WTC11 (cell line): ENCODE results near the gene ZNF561. TPM values are rescaled to one million over a fixed set of nuclear protein-coding genes. Genes with fewer than 3 reads are reported as not detected.
A peak's percentile ranks its signal among the peaks of the same experiment; 100 is the strongest.

Source experiments
- ATAC-seq: fragments of 200-7000 bp; cut with Tn5 transposase; 2 replicates; pipeline ENCODE4 v1.10.0; 2021; ENCODE audit warnings: mild to moderate bottlenecking, moderate library complexity
- CTCF ChIA-PET: fragments of 300-600 bp; sonication (Branson Sonifier 250); formaldehyde crosslinking; loops from one replicate; lab custom pipeline; 2021; ENCODE audit warnings: antibody characterized with exemption; lab: Charles Lee
- POLR2A ChIA-PET: fragments of 350-600 bp; sonication (Branson Sonifier 250); formaldehyde crosslinking; loops from one replicate; lab custom pipeline; 2021; ENCODE audit warnings: antibody characterized with exemption; lab: Charles Lee
- DNase-seq: peaks from one replicate; pipeline ENCODE4 v3.0.0; 2021; ENCODE audit warnings: low spot score
- H3K27ac Mint-ChIP-seq: 2 replicates; pipeline ENCODE4 v1.8.0; 2021; ENCODE audit warnings: mixed read lengths
- H3K27me3 Mint-ChIP-seq: 2 replicates; pipeline ENCODE4 v1.8.0; 2021; ENCODE audit warnings: low read depth, mild to moderate bottlenecking, moderate library complexity, mixed read lengths
- H3K36me3 Mint-ChIP-seq: 2 replicates; pipeline ENCODE4 v1.8.0; 2021; ENCODE audit warnings: mixed read lengths
- H3K4me1 Mint-ChIP-seq: 2 replicates; pipeline ENCODE4 v1.8.0; 2022; ENCODE audit warnings: mixed read lengths
- H3K4me3 Mint-ChIP-seq: 2 replicates; pipeline ENCODE4 v1.8.0; 2021; ENCODE audit warnings: mild to moderate bottlenecking, moderate library complexity, mixed read lengths
- H3K9me3 Mint-ChIP-seq: 2 replicates; pipeline ENCODE4 v1.8.0; 2021; ENCODE audit warnings: mixed read lengths
- ATF1 ChIP-seq: sonication (generic); formaldehyde crosslinking; IDR thresholded peaks from 2 replicates; pipeline ENCODE4 v1.8.1; 2023; ENCODE audit warnings: mild to moderate bottlenecking, moderate library complexity, missing genetic modification reagents
- CBFB ChIP-seq: sonication (generic); formaldehyde crosslinking; IDR thresholded peaks from 2 replicates; pipeline ENCODE4 v1.8.1; 2022; ENCODE audit warnings: mild to moderate bottlenecking, low read depth, missing genetic modification reagents
- CREM ChIP-seq: sonication (generic); formaldehyde crosslinking; IDR thresholded peaks from 2 replicates; pipeline ENCODE4 v1.8.1; 2022; ENCODE audit warnings: mild to moderate bottlenecking, missing genetic modification reagents, moderate library complexity
- ESRRA ChIP-seq: sonication (generic); formaldehyde crosslinking; IDR thresholded peaks from 2 replicates; pipeline ENCODE4 v1.8.1; 2022; ENCODE audit warnings: mild to moderate bottlenecking, missing genetic modification reagents, borderline replicate concordance
- GTF2I ChIP-seq: fragments of 250-450 bp; sonication (Bioruptor Pico); conservative IDR thresholded peaks from 2 replicates; pipeline ENCODE4 v1.4.0; 2021; ENCODE audit warnings: mild to moderate bottlenecking
- HMGA2 ChIP-seq: fragments of 250-450 bp; sonication (Bioruptor Pico); IDR thresholded peaks from 2 replicates; pipeline ENCODE4 v1.4.0; 2021; ENCODE audit warnings: mild to moderate bottlenecking, moderate library complexity
- IRF2 ChIP-seq: sonication (generic); formaldehyde crosslinking; IDR thresholded peaks from 2 replicates; pipeline ENCODE4 v1.8.0; 2022; ENCODE audit warnings: low read depth, missing genetic modification reagents, borderline replicate concordance
- KAT7 ChIP-seq: sonication (generic); formaldehyde crosslinking; IDR thresholded peaks from 2 replicates; pipeline ENCODE4 v1.8.1; 2023; ENCODE audit warnings: missing genetic modification reagents, mild to moderate bottlenecking, borderline replicate concordance
- NFATC4 ChIP-seq: fragments of 250-450 bp; sonication (Bioruptor Pico); IDR thresholded peaks from 2 replicates; pipeline ENCODE4 v1.9.0; 2021; ENCODE audit warnings: mild to moderate bottlenecking
- NR1H2 ChIP-seq: sonication (generic); formaldehyde crosslinking; IDR thresholded peaks from 2 replicates; pipeline ENCODE4 v1.9.0; 2021; ENCODE audit warnings: mild to moderate bottlenecking, moderate library complexity, missing genetic modification reagents
- NR3C1 ChIP-seq: sonication (generic); formaldehyde crosslinking; conservative IDR thresholded peaks from 2 replicates; pipeline ENCODE4 v1.8.1; 2023; ENCODE audit warnings: low read depth, mild to moderate bottlenecking, missing genetic modification reagents
- SMAD4 ChIP-seq: sonication (generic); formaldehyde crosslinking; IDR thresholded peaks from 2 replicates; pipeline ENCODE4 v1.8.0; 2022; ENCODE audit warnings: mild to moderate bottlenecking, missing genetic modification reagents
- SP1 ChIP-seq: sonication (generic); formaldehyde crosslinking; conservative IDR thresholded peaks from 2 replicates; pipeline ENCODE4 v1.8.1; 2022; ENCODE audit warnings: missing genetic modification reagents
- TEAD1 ChIP-seq: sonication (generic); formaldehyde crosslinking; IDR thresholded peaks from 2 replicates; pipeline ENCODE4 v1.8.0; 2022; ENCODE audit warnings: mild to moderate bottlenecking, missing genetic modification reagents
- TEAD4 ChIP-seq: sonication (generic); formaldehyde crosslinking; IDR thresholded peaks from 2 replicates; pipeline ENCODE4 v1.8.0; 2022; ENCODE audit warnings: mild to moderate bottlenecking, missing genetic modification reagents
- TP53 ChIP-seq: sonication (generic); formaldehyde crosslinking; IDR thresholded peaks from 2 replicates; pipeline ENCODE4 v1.8.1; 2023; ENCODE audit warnings: mild to moderate bottlenecking, missing genetic modification reagents
- ZNF138 ChIP-seq: sonication (generic); formaldehyde crosslinking; conservative IDR thresholded peaks from 2 replicates; pipeline ENCODE4 v1.8.1; 2022; ENCODE audit warnings: mild to moderate bottlenecking, moderate library complexity, missing genetic modification reagents
- ZNF263 ChIP-seq: sonication (generic); formaldehyde crosslinking; IDR thresholded peaks from 2 replicates; pipeline ENCODE4 v1.8.1; 2022; ENCODE audit warnings: low read depth, mild to moderate bottlenecking, moderate library complexity, missing genetic modification reagents
- ZNF396 ChIP-seq: fragments of 250-450 bp; sonication (Bioruptor Pico); IDR thresholded peaks from 2 replicates; pipeline ENCODE4 v1.8.0; 2021; ENCODE audit warnings: mild to moderate bottlenecking, moderate library complexity, borderline replicate concordance
- ZNF671 ChIP-seq: fragments of 250-450 bp; sonication (Bioruptor Pico); IDR thresholded peaks from 2 replicates; pipeline ENCODE4 v1.8.0; 2021; ENCODE audit warnings: mild to moderate bottlenecking
- total RNA-seq: library from RNA; stranded (reverse); gene quantifications from 3 replicates; pipeline ENCODE4 v1.2.3, GENCODE V29; 2021
- TF ChIP-seq, protein P1 (sequence below): sonication (generic); formaldehyde crosslinking; conservative IDR thresholded peaks from 2 replicates; pipeline ENCODE4 v1.8.1; 2022; ENCODE audit warnings: mild to moderate bottlenecking, missing genetic modification reagents
- TF ChIP-seq, protein P2 (sequence below): sonication (generic); formaldehyde crosslinking; IDR thresholded peaks from 2 replicates; pipeline ENCODE4 v1.8.1; 2022; ENCODE audit warnings: low read depth, mild to moderate bottlenecking, moderate library complexity, missing genetic modification reagents, borderline replicate concordance
- TF ChIP-seq, protein P3 (sequence below): fragments of 250-450 bp; sonication (Bioruptor Pico); conservative IDR thresholded peaks from 2 replicates; pipeline ENCODE4 v1.9.0; 2021; ENCODE audit warnings: mild to moderate bottlenecking
- TF ChIP-seq, protein P4 (sequence below): fragments of 250-450 bp; sonication (Bioruptor Pico); IDR thresholded peaks from 2 replicates; pipeline ENCODE4 v1.8.0; 2021; ENCODE audit warnings: mild to moderate bottlenecking
- TF ChIP-seq, protein P5 (sequence below): sonication (generic); formaldehyde crosslinking; IDR thresholded peaks from 2 replicates; pipeline ENCODE4 v1.8.1; 2023; ENCODE audit warnings: mild to moderate bottlenecking, missing genetic modification reagents, moderate library complexity
- TF ChIP-seq, protein P6 (sequence below): fragments of 200-600 bp; IDR thresholded peaks from 2 replicates; pipeline ENCODE4 v1.8.0; 2022; ENCODE audit warnings: antibody characterized with exemption

Gene ZNF561
- total RNA-seq, 1 experiment from 2014 or later: 67.9 TPM

DNA sequence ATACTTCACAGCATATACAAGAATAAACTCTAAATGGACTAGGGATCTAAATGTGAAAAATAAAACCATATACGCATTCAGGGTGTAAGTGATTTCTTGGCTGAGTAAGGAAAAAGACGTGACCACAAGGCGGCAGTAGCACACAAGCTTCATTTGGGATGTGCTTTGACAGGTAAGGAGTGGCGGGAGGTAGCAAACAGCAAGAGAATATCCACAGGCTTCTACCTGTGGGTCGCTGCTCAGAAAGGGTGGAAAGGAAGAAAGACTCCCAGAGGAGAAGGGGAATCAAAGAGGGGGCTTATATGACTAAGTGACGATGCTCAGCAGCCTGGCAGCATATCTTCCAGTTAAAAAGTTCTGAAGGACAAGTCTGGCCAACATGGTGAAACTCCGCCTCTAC, 34.3 kb downstream of the ZNF561 start:
- H3K27ac Mint-ChIP-seq: peak overlapping the region; percentile 59; the same call in 1 of the 2 replicates

DNA sequence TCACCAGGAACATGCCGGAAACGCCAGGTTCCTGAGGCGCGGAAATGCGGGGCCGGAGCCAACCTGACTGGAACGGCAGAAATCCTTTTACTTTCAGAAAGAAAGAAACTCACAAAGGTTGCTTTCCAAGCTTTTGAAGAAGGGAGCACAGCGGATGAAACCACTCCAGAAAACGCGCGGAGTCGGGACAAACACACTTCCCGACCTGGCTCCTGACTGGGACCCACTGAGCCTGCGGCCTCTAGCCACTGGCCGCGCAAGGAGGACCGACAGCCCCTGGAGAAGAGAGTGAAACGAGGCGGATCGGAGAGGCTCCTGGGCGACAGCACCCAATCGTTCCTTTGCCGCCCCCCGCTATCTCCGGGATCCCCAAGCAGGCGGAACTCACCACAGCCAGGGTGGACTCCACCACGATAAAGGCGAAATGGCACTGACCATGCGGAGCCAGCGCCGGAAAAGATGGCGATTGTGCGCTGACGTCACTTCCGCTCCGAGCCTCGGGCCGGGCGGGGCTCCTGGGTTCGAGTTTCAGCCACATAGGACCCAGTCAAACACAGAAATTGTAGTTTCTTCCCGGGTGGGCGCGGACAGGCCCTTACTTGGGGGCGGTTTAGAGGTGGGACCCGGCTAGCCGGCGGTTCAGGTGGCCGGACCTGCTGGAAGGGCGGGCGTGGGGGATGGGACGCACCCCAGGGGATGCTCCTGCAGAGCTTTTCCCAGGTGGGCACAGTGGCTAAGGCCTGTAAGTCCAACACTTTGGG, 36.8 kb downstream of the ZNF561 start, which contains the start of gene ZNF121:
ZNF121 (minus strand) TSS at position 432 of the 761 bp plus-strand sequence. CDS start 16,407 bp downstream, outside the sequence.
- DNase-seq: peak; percentile 86
- H3K27ac Mint-ChIP-seq: peak within 1 kb of the TSS; percentile 93
- ATAC-seq: peak; percentile 79
- H3K4me1 Mint-ChIP-seq: peaks cover 50% of the 10 kb centered on the region
- CTCF ChIA-PET: interaction anchor here (0.6 to 1.1 kb wide), 3 partner anchors 18 to 218 kb away, joined by 3 read pairs; no protein-coding TSS in a partner anchor
- no peaks in the 10 kb centered on the region for H3K27me3 Mint-ChIP-seq
- H3K9me3 Mint-ChIP-seq: no peaks in the 10 kb centered on the region
- H3K36me3 Mint-ChIP-seq: peaks cover 17% of the 10 kb centered on the region
- POLR2A ChIA-PET: interaction anchor here (0.9 kb wide), 1 partner anchor 25 kb away, joined by 3 read pairs; no protein-coding TSS in a partner anchor
- peak within 1 kb of the TSS; percentile 94 for H3K4me3 Mint-ChIP-seq
- no peak for TF ChIP-seq SP1 (CRISPR knock-in tag)
- TF ChIP-seq ZNF263 (CRISPR knock-in tag): no peak
- TF ChIP-seq NR3C1 (CRISPR knock-in tag): no peak
- TF ChIP-seq ZNF138 (CRISPR knock-in tag): no peak
- no peak for TF ChIP-seq CBFB (CRISPR knock-in tag)
- TF ChIP-seq ESRRA: no peak; the same call in 1 of the 2 replicates
- TF ChIP-seq KAT7 (CRISPR knock-in tag): no peak
- no peak for TF ChIP-seq ZNF671 (CRISPR knock-in tag)
- 0 out of 2 replicates have a peak, but pooled peaks have one; percentile 16 for TF ChIP-seq NR1H2 (CRISPR knock-in tag)
- TF ChIP-seq ZNF396 (CRISPR knock-in tag): no peak
- no peak for TF ChIP-seq TP53 (CRISPR knock-in tag)
- TF ChIP-seq, protein P1, sequence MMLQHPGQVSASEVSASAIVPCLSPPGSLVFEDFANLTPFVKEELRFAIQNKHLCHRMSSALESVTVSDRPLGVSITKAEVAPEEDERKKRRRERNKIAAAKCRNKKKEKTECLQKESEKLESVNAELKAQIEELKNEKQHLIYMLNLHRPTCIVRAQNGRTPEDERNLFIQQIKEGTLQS (CRISPR knock-in tag): no peak
- TF ChIP-seq HMGA2: no peak
- TF ChIP-seq TEAD4 (CRISPR knock-in tag): peak; percentile 12; the same call in 1 of the 2 replicates
- TF ChIP-seq, protein P2, sequence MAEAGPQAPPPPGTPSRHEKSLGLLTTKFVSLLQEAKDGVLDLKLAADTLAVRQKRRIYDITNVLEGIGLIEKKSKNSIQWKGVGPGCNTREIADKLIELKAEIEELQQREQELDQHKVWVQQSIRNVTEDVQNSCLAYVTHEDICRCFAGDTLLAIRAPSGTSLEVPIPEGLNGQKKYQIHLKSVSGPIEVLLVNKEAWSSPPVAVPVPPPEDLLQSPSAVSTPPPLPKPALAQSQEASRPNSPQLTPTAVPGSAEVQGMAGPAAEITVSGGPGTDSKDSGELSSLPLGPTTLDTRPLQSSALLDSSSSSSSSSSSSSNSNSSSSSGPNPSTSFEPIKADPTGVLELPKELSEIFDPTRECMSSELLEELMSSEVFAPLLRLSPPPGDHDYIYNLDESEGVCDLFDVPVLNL (CRISPR knock-in tag): no peak
- no peak for TF ChIP-seq NFATC4 (CRISPR knock-in tag)
- no peak for TF ChIP-seq ATF1 (CRISPR knock-in tag)
- TF ChIP-seq GTF2I (CRISPR knock-in tag): no peak
- TF ChIP-seq, protein P3, sequence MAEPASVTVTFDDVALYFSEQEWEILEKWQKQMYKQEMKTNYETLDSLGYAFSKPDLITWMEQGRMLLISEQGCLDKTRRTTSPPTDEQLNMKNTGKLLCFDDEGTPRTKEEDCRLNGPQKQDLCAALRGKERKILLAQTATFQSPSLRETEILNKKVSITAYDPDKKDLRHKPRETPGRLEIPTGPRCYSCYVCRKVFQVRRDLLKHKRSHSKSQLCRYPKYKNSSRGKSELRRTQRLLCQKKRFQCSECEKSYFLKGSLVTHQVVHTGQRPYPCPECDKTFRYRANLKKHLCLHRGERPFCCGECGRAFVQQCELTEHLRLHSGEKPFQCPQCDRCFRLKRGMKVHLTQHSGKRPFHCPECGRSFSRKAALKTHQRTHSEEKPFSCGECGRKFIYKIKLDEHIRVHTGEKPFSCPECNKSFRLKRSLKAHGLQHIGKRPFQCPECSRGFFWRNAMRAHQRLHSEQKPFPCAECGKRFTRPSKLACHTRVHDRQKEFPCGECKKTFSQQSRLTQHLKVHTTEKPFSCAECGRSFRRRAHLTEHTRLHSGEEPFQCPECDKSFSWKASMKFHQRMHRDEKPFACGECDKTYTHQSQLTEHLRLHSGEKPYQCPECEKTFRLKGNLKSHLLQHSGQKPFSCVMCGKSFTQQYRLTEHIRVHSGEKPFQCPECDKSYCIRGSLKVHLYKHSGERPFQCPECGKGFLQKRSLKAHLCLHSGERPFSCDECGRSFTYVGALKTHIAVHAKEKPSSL: no peak
- TF ChIP-seq, protein P4, sequence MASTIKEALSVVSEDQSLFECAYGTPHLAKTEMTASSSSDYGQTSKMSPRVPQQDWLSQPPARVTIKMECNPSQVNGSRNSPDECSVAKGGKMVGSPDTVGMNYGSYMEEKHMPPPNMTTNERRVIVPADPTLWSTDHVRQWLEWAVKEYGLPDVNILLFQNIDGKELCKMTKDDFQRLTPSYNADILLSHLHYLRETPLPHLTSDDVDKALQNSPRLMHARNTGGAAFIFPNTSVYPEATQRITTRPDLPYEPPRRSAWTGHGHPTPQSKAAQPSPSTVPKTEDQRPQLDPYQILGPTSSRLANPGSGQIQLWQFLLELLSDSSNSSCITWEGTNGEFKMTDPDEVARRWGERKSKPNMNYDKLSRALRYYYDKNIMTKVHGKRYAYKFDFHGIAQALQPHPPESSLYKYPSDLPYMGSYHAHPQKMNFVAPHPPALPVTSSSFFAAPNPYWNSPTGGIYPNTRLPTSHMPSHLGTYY (CRISPR knock-in tag): no peak
- TF ChIP-seq, protein P5, sequence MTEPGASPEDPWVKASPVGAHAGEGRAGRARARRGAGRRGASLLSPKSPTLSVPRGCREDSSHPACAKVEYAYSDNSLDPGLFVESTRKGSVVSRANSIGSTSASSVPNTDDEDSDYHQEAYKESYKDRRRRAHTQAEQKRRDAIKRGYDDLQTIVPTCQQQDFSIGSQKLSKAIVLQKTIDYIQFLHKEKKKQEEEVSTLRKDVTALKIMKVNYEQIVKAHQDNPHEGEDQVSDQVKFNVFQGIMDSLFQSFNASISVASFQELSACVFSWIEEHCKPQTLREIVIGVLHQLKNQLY (CRISPR knock-in tag): no peak
- TF ChIP-seq CREM (CRISPR knock-in tag): peak; percentile 94
- TF ChIP-seq SMAD4 (CRISPR knock-in tag): no peak
- 0 out of 2 replicates have a peak, but pooled peaks have one; percentile 47 for TF ChIP-seq TEAD1 (CRISPR knock-in tag)

More for the DNA sequence above, 34.3 kb downstream of the ZNF561 start:
- POLR2A ChIA-PET: interaction anchor here (1.0 kb wide), 1 partner anchor 35 kb away, joined by 3 read pairs; the partner anchor contains the start of gene ZNF561
- TF ChIP-seq IRF2: no peak
- TF ChIP-seq, protein P6, sequence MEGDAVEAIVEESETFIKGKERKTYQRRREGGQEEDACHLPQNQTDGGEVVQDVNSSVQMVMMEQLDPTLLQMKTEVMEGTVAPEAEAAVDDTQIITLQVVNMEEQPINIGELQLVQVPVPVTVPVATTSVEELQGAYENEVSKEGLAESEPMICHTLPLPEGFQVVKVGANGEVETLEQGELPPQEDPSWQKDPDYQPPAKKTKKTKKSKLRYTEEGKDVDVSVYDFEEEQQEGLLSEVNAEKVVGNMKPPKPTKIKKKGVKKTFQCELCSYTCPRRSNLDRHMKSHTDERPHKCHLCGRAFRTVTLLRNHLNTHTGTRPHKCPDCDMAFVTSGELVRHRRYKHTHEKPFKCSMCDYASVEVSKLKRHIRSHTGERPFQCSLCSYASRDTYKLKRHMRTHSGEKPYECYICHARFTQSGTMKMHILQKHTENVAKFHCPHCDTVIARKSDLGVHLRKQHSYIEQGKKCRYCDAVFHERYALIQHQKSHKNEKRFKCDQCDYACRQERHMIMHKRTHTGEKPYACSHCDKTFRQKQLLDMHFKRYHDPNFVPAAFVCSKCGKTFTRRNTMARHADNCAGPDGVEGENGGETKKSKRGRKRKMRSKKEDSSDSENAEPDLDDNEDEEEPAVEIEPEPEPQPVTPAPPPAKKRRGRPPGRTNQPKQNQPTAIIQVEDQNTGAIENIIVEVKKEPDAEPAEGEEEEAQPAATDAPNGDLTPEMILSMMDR: peak; percentile 64; the same call in 1 of the 2 replicates
- Mint-ChIP-seq H3K4me3 (peak overlapping the region; percentile 0; the same call in 1 of the 2 replicates), H3K27me3 (no peaks in the 10 kb centered on the region; the same call in 1 of the 2 replicates), H3K4me1 (peaks cover 46% of the 10 kb centered on the region), H3K9me3 (no peaks in the 10 kb centered on the region), H3K36me3 (peaks cover 6% of the 10 kb centered on the region; the same call in 1 of the 2 replicates)
- CTCF ChIA-PET: interaction anchor here (1.0 to 1.7 kb wide), 5 partner anchors 15 to 248 kb away, joined by 5 to 7 read pairs (median 6); partner anchors contain the start of gene PIN1
- ATAC-seq: peak; percentile 53
- DNase-seq: peak; percentile 83
